Astrocyte (in vitro differentiated cells and primary cell): ENCODE data around the gene AMY1C.
"Not testable (repeated sequence)": the region's sequence is repeated elsewhere in the genome, so short reads cannot be mapped to it uniquely, and the experiment has no call there.

Experiments
- CTCF ChIP-seq: IDR thresholded peaks from 2 replicates; pipeline ENCODE4 v1.5.1; 2011; ENCODE audit warnings: low read depth, mild to moderate bottlenecking, inconsistent platforms, low read length, moderate library complexity; ENCODE audit not compliant: insufficient read depth
- EZH2 ChIP-seq: IDR thresholded peaks from 2 replicates; pipeline ENCODE4 v1.6.1; 2012; ENCODE audit warnings: mild to moderate bottlenecking, low read length, inconsistent platforms; ENCODE audit not compliant: insufficient read depth

- not testable (repeated sequence) for TF ChIP-seq CTCF, EZH2
These were observed 5.2 kb upstream of the AMY1C start for GRCh38 chr1:103744449-103744848.
